HTERT RPE-1 (cell line): ENCODE results near the gene CLEC17A.
"Not testable (repeated sequence)": the region's sequence is repeated elsewhere in the genome, so short reads cannot be mapped to it uniquely, and the experiment has no call there.

Source experiments
- in situ Hi-C: fragments of 300-500 bp; cut with MboI; formaldehyde crosslinking; loops from 4 replicates; pipeline ENCODE4 v1.14.3; 2020; ENCODE audit warnings: low sequenced_read_pairs

The CLEC17A gene

GRCh38 chr19:14582894-14583340 lies at the start of gene CLEC17A:
TSS of gene CLEC17A (plus strand) at chr19:14583084. CDS start at chr19:14583161, 77 bp downstream.
- in situ Hi-C loops, result no loop called here

GRCh38 chr19:14533450-14533849 lies 49.4 kb upstream of the CLEC17A start:
- in situ Hi-C loops, result no loop called here

GRCh38 chr19:14536926-14537692 lies 45.8 kb upstream of the CLEC17A start:
- in situ Hi-C loops, result no loop called here

GRCh38 chr19:14540741-14541525 lies 42.0 kb upstream of the CLEC17A start:
- in situ Hi-C loops, result no loop called here

GRCh38 chr19:14541979-14542378 lies 40.9 kb upstream of the CLEC17A start:
- in situ Hi-C loops, result not testable (repeated sequence)

- in situ Hi-C loops, result no loop called here
Observed at GRCh38 chr19:14542711-14543328, 40.1 kb upstream of the CLEC17A start.

- in situ Hi-C loops, result no loop called here
Observed at GRCh38 chr19:14544047-14544446, 38.8 kb upstream of the CLEC17A start.

GRCh38 chr19:14544977-14545715 lies 37.7 kb upstream of the CLEC17A start:
- in situ Hi-C loops, result no loop called here

GRCh38 chr19:14545716-14546082 lies 37.2 kb upstream of the CLEC17A start:
- in situ Hi-C loops, result no loop called here

- in situ Hi-C loops, result no loop called here
Observed at GRCh38 chr19:14550201-14550754, 32.6 kb upstream of the CLEC17A start.

GRCh38 chr19:14551134-14552005 lies 31.5 kb upstream of the CLEC17A start:
- in situ Hi-C loops, result not testable (repeated sequence)

- in situ Hi-C loops, result not testable (repeated sequence)
Observed at GRCh38 chr19:14552006-14552360, 30.9 kb upstream of the CLEC17A start.

- in situ Hi-C loops, result no loop called here
Observed at GRCh38 chr19:14553042-14553938, 29.6 kb upstream of the CLEC17A start.

GRCh38 chr19:14553939-14554243 lies 29.0 kb upstream of the CLEC17A start:
- in situ Hi-C loops, result no loop called here

- in situ Hi-C loops, result no loop called here
Observed at GRCh38 chr19:14554382-14554812, 28.5 kb upstream of the CLEC17A start.

- in situ Hi-C loops, result no loop called here
Observed at GRCh38 chr19:14555918-14556661, 26.8 kb upstream of the CLEC17A start.

- in situ Hi-C loops, result no loop called here
Observed at GRCh38 chr19:14556662-14557188, 26.2 kb upstream of the CLEC17A start.
